T-helper 17 cell (primary cell): Measurements from ENCODE around the gene RCN2. TPM values are rescaled to one million over a fixed set of nuclear protein-coding genes. Genes with fewer than 3 reads are reported as not detected.

ENCODE experiments used
- ATAC-seq: fragments of 150-1000 bp; cut with Tn5 transposase; 2 replicates; pipeline ENCODE4 v1.10.0; 2021; ENCODE audit warnings: mild to moderate bottlenecking, moderate library complexity
- DNase-seq, 3 donors: peaks; one replicate each; pipeline versions ENCODE4 v3.0.0 to v3.0.0-alpha.2; 2020 to 2021
- H3K9me3 ChIP-seq: one replicate; pipeline ENCODE4 v1.7.0; 2013; ENCODE audit warnings: low read length, mild to moderate bottlenecking; ENCODE audit not compliant: control insufficient read depth, poor library complexity, severe bottlenecking
- H3K27ac Mint-ChIP-seq: one replicate; pipeline ENCODE4 v1.8.0; 2022; ENCODE audit warnings: mild to moderate bottlenecking, moderate library complexity, mixed read lengths
- H3K27me3 Mint-ChIP-seq: one replicate; pipeline ENCODE4 v1.8.0; 2022; ENCODE audit warnings: mixed read lengths
- H3K36me3 Mint-ChIP-seq: one replicate; pipeline ENCODE4 v1.8.0; 2022; ENCODE audit warnings: low read depth, mixed read lengths
- H3K4me1 Mint-ChIP-seq: one replicate; pipeline ENCODE4 v1.8.0; 2022; ENCODE audit warnings: mild to moderate bottlenecking, mixed read lengths
- H3K4me3 Mint-ChIP-seq: one replicate; pipeline ENCODE4 v1.8.0; 2022; ENCODE audit warnings: mild to moderate bottlenecking, moderate library complexity, mixed read lengths
- total RNA-seq, 4 donors: library from RNA in 2 of 4; stranded (reverse) in 2 of 4; gene quantifications; one replicate each; pipeline ENCODE4 v1.2.3 and lab custom pipeline; 2022 to 2026

Gene RCN2
- total RNA-seq, 2 donors from 2014 or later: 16.2 to 17.1 TPM

DNA sequence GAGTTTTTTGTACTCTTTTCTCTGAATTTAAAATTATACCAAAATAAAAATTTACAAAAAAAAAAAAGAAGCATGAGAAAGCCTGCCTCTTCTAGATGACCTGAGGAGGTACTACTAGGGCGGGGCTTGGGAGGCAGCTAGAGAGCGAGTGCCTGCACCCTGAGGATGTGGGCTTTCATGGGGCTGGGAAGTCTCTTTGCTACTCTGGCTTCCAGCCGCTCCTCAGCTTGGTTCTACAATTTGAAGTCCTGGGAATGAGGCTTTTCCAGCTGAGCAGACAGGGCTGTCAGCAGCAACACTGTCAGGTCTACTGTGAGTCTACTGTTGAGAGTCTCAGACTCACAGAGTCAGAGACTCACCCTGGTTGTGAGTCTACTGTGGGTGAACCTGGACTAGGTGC, 55.2 kb downstream of the RCN2 start:
- H3K4me3 Mint-ChIP-seq: no peak overlapping the region
- H3K4me1 Mint-ChIP-seq: peaks cover 19% of the 10 kb centered on the region

GRCh38 chr15:76987276-76987675, 55.7 kb downstream of the RCN2 start:
- no peak for DNase-seq
- Mint-ChIP-seq H3K27me3 (no peaks in the 10 kb centered on the region), H3K4me3 (no peak overlapping the region)

More for the DNA sequence above, 55.2 kb downstream of the RCN2 start:
- no peaks in the 10 kb centered on the region for H3K9me3 ChIP-seq
- Mint-ChIP-seq H3K27ac (peak overlapping the region; percentile 83), H3K36me3 (no peaks in the 10 kb centered on the region), H3K27me3 (no peaks in the 10 kb centered on the region)
- DNase-seq (no peak), ATAC-seq (peak; percentile 60)

DNA sequence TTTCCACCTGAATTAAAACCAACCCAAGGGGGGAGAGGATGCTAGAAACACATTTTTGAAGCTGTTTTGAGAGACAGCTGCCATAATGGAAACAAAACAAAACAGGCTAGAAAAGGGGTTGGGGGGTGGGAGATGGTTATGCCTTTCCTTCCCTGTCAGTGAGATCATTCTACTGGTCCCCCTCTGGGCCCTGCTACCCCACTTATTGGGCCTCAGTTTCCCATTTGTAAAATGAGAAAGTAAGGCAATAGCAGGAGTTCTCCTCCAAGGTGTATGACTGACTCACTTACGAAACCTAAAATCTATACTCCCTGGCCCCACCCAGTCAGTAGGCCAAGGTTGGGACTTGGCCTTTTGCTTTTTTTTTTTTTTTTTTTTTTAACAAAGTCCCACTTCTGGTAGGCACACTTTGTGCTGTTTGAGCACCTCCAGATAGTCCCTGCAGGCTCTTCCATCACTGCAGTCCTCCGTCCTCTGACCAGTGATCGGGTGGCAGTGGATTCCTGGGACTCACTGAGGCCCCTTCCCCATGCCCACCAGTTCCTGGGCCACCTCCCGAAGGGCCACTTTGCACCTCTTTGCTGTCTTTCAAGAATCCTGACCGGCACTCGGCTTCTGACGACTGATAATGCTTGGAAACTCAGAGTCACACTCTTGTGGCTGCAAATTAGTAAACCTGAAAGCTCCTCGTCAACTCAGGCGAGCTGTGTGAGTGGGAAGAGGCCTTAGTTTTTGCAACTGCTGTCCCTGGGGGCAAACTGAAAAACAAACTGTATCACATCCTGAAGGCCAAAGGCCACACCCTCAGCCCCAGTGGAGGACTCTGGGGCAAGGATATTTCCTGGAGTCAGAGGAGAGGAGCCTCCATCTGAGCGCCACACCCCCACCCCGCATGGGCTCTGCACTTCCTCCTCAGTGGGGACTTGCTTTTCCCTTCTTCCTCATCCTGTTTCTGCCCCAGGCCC, 56.6 kb downstream of the RCN2 start:
- peak overlapping the region; percentile 62 for H3K4me3 Mint-ChIP-seq
- no peaks in the 10 kb centered on the region for H3K9me3 ChIP-seq

More at GRCh38 chr15:76987276-76987675, 55.7 kb downstream of the RCN2 start:
- Mint-ChIP-seq H3K4me1 (peaks cover 17% of the 10 kb centered on the region), H3K36me3 (no peaks in the 10 kb centered on the region), H3K27ac (no peak overlapping the region)
- H3K9me3 ChIP-seq: no peaks in the 10 kb centered on the region
- no peak for ATAC-seq

GRCh38 chr15:76988867-76989780, 57.6 kb downstream of the RCN2 start:
- Mint-ChIP-seq H3K4me3 (peak overlapping the region; percentile 62), H3K27me3 (no peaks in the 10 kb centered on the region), H3K4me1 (peaks cover 28% of the 10 kb centered on the region), H3K27ac (peak overlapping the region; percentile 95), H3K36me3 (no peaks in the 10 kb centered on the region)
- no peak for DNase-seq
- no peaks in the 10 kb centered on the region for H3K9me3 ChIP-seq
- ATAC-seq: no peak

More for the DNA sequence above, 56.6 kb downstream of the RCN2 start:
- ATAC-seq: peak; percentile 52
- DNase-seq: no peak
- H3K4me1 Mint-ChIP-seq: peaks cover 18% of the 10 kb centered on the region
- peak overlapping the region; percentile 95 for H3K27ac Mint-ChIP-seq
- no peaks in the 10 kb centered on the region for H3K36me3 Mint-ChIP-seq
- no peaks in the 10 kb centered on the region for H3K27me3 Mint-ChIP-seq

DNA sequence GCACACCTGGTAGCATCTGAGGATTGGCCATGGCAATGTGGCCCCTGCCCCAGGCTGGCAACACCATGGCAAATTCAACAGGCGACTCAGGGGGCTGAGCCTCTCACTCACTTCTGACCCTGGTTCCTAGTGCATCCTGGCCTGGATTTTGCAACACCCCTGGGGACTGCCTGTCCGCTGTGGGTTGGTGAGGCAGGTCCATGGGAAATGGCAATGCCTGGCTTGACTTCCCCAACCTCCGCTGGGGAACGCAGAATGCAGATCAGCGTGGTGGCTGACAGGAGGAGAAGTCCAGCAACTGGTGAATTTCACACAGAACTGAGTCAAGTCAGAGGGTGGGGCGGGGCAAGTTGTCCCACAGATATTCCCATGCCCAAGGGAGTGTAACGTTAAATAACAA, 59.5 kb downstream of the RCN2 start:
- no peak overlapping the region for H3K27ac Mint-ChIP-seq
- no peak overlapping the region for H3K4me3 Mint-ChIP-seq
- DNase-seq (no peak), ATAC-seq (no peak)
- no peaks in the 10 kb centered on the region for H3K36me3 Mint-ChIP-seq
- no peaks in the 10 kb centered on the region for H3K27me3 Mint-ChIP-seq
- no peaks in the 10 kb centered on the region for H3K9me3 ChIP-seq
- peaks cover 38% of the 10 kb centered on the region for H3K4me1 Mint-ChIP-seq

- H3K9me3 ChIP-seq: no peaks in the 10 kb centered on the region
- DNase-seq: no peak
- Mint-ChIP-seq H3K4me1 (peaks cover 39% of the 10 kb centered on the region), H3K4me3 (no peak overlapping the region), H3K27me3 (no peaks in the 10 kb centered on the region), H3K27ac (peak overlapping the region; percentile 91), H3K36me3 (no peaks in the 10 kb centered on the region)
- no peak for ATAC-seq
Measured at GRCh38 chr15:76991741-76992645, 60.4 kb downstream of the RCN2 start.

DNA sequence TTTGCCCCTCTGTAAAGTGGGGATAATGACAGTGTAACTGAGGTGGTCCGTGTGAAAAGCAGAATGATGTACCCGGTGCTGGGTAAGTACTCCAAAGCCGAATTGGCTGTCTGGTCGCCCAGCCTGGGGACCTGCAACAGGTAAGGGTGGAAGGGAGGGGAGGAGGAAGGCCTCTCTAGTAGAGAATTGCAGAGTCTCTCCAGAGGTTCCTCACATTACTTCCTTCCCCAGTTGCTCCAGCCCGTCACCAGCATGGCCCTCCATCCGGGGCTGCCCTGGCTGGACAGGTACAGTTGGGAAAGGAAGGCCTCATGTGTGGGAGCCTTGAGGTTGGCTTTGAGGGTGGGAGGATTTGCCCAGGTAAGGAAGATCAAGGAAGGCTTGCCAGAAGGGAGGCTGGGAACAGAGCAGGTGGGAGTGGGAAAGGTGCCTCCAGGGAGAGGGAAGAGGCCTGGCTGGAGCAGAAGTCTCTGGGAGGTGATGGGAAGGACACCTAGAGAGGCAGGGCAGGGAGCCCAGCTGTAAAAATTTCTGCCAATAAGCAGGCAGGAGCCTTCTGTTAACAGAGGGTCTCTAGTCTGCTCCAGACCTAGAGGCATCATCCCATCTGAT, 61.7 kb downstream of the RCN2 start:
- H3K27me3 Mint-ChIP-seq: no peaks in the 10 kb centered on the region
- ATAC-seq (no peak), DNase-seq (no peak)
- peaks cover 49% of the 10 kb centered on the region for H3K4me1 Mint-ChIP-seq
- H3K27ac Mint-ChIP-seq: peak overlapping the region; percentile 92
- peak overlapping the region; percentile 97 for H3K4me3 Mint-ChIP-seq
- no peaks in the 10 kb centered on the region for H3K9me3 ChIP-seq
- no peaks in the 10 kb centered on the region for H3K36me3 Mint-ChIP-seq

- peak; percentile 53 for ATAC-seq
- H3K4me3 Mint-ChIP-seq: peak overlapping the region; percentile 97
- peak overlapping the region; percentile 92 for H3K27ac Mint-ChIP-seq
- no peaks in the 10 kb centered on the region for H3K27me3 Mint-ChIP-seq
- peak; percentile 31 to 54 (median 41) for DNase-seq
- H3K9me3 ChIP-seq: no peaks in the 10 kb centered on the region
- peaks cover 49% of the 10 kb centered on the region for H3K4me1 Mint-ChIP-seq
- no peaks in the 10 kb centered on the region for H3K36me3 Mint-ChIP-seq
Measured at GRCh38 chr15:76994001-76994400, 62.5 kb downstream of the RCN2 start.

DNA sequence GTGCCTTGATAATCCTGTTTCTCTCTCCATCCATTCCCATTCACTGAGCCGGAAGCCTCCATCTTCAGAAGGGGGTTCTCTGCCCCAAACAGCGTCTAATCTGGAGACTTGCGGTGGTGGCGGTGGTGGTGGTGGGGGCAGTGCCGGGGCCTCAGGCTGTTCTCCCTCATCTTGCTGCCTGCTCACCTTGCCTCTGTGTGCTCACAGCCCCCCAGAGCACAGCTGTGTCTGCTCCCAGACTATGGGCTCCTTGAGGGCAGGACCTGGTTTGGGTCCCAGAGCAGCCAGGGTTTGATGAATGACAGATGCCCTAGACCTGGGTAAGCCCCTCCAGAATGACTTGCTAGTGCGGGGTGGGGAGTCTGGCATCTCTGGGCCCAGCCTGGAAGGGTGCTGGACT, 62.9 kb downstream of the RCN2 start:
- DNase-seq (no peak), ATAC-seq (peak; percentile 22)
- H3K4me1 Mint-ChIP-seq: peaks cover 51% of the 10 kb centered on the region
- H3K27ac Mint-ChIP-seq: peak overlapping the region; percentile 92
- H3K27me3 Mint-ChIP-seq: no peaks in the 10 kb centered on the region
- H3K4me3 Mint-ChIP-seq: peak overlapping the region; percentile 97
- no peaks in the 10 kb centered on the region for H3K36me3 Mint-ChIP-seq
- no peaks in the 10 kb centered on the region for H3K9me3 ChIP-seq

GRCh38 chr15:76994971-76995945, 63.7 kb downstream of the RCN2 start, which contains the start of gene PSTPIP1:
Gene PSTPIP1, plus strand, starts transcription at chr15:76995126. Its CDS starts 448 bp downstream, at chr15:76995574.
- peak within 1 kb of the TSS; percentile 92 for H3K27ac Mint-ChIP-seq
- H3K36me3 Mint-ChIP-seq: no peaks in the 10 kb centered on the region
- H3K9me3 ChIP-seq: no peaks in the 10 kb centered on the region
- peak within 1 kb of the TSS; percentile 97 for H3K4me3 Mint-ChIP-seq
- DNase-seq (peak; percentile 49 to 54 (median 52)), ATAC-seq (peak; percentile 81)
- peaks cover 52% of the 10 kb centered on the region for H3K4me1 Mint-ChIP-seq
- no peaks in the 10 kb centered on the region for H3K27me3 Mint-ChIP-seq

GRCh38 chr15:76996076-76996525, 64.6 kb downstream of the RCN2 start:
- H3K27ac Mint-ChIP-seq: peak overlapping the region; percentile 92
- DNase-seq (no peak), ATAC-seq (no peak)
- H3K27me3 Mint-ChIP-seq: no peaks in the 10 kb centered on the region
- H3K36me3 Mint-ChIP-seq: no peaks in the 10 kb centered on the region
- H3K4me1 Mint-ChIP-seq: peaks cover 53% of the 10 kb centered on the region
- peak overlapping the region; percentile 97 for H3K4me3 Mint-ChIP-seq
- H3K9me3 ChIP-seq: no peaks in the 10 kb centered on the region
